Ishikawa (cell line): ENCODE results near the gene STRA6.

Source experiments
- CEBPB ChIP-seq: IDR thresholded peaks from 2 replicates; pipeline ENCODE4 v1.6.1; 2012
- CREB1 ChIP-seq: IDR thresholded peaks from 2 replicates; pipeline ENCODE4 v1.6.1; 2012; ENCODE audit warnings: low read depth
- EGR1 ChIP-seq: IDR thresholded peaks from 2 replicates; pipeline ENCODE4 v1.6.1; 2012
- EP300 ChIP-seq: IDR thresholded peaks from 2 replicates; pipeline ENCODE4 v1.6.1; 2012; ENCODE audit warnings: borderline replicate concordance
- FOXM1 ChIP-seq: IDR thresholded peaks from 2 replicates; pipeline ENCODE4 v1.6.1; 2012; ENCODE audit warnings: low read depth, borderline replicate concordance
- MAX ChIP-seq: IDR thresholded peaks from 2 replicates; pipeline ENCODE4 v1.6.1; 2012
- NFIC ChIP-seq: IDR thresholded peaks from 2 replicates; pipeline ENCODE4 v1.6.1; 2012
- RAD21 ChIP-seq: IDR thresholded peaks from 2 replicates; pipeline ENCODE4 v1.6.1; 2012; ENCODE audit warnings: low read depth
- REST ChIP-seq: IDR thresholded peaks from 2 replicates; pipeline ENCODE4 v1.6.1; 2012; ENCODE audit warnings: low read depth, mild to moderate bottlenecking
- TAF1 ChIP-seq: IDR thresholded peaks from 2 replicates; pipeline ENCODE4 v1.6.1; 2012; ENCODE audit warnings: low read depth, mild to moderate bottlenecking
- TCF12 ChIP-seq: IDR thresholded peaks from 2 replicates; pipeline ENCODE4 v1.6.1; 2012; ENCODE audit warnings: low read depth
- TEAD4 ChIP-seq: IDR thresholded peaks from 2 replicates; pipeline ENCODE4 v1.6.1; 2012
- USF1 ChIP-seq: IDR thresholded peaks from 2 replicates; pipeline ENCODE4 v1.6.1; 2012
- YY1 ChIP-seq: IDR thresholded peaks from 2 replicates; pipeline ENCODE4 v1.6.1; 2012; ENCODE audit warnings: low read depth
- ZBTB7A ChIP-seq: IDR thresholded peaks from 2 replicates; pipeline ENCODE4 v1.6.1; 2012; ENCODE audit warnings: low read depth

STRA6 gene

GRCh38 chr15:74155766-74156417 lies 46.7 kb downstream of the STRA6 start:
- no peak for TF ChIP-seq CEBPB

GRCh38 chr15:74147051-74147450 lies 55.5 kb downstream of the STRA6 start:
- TF ChIP-seq ZBTB7A = no peak

GRCh38 chr15:74146277-74146800 lies 56.2 kb downstream of the STRA6 start:
- TF ChIP-seq CEBPB (no peak), REST (peak; percentile 59)

GRCh38 chr15:74144153-74144775 lies 58.3 kb downstream of the STRA6 start:
- TF ChIP-seq FOXM1 (no peak), RAD21 (peak; percentile 27; the same call in 1 of the 2 replicates), MAX (no peak), CEBPB (no peak), TEAD4 (no peak)

GRCh38 chr15:74141591-74141990 lies 61.0 kb downstream of the STRA6 start:
- no peak for TF ChIP-seq CREB1
- TF ChIP-seq EGR1 = no peak
- no peak for TF ChIP-seq EP300
- TF ChIP-seq MAX = no peak
- TF ChIP-seq ZBTB7A = no peak
- no peak for TF ChIP-seq NFIC
- no peak for TF ChIP-seq USF1

GRCh38 chr15:74138642-74139041 lies 63.9 kb downstream of the STRA6 start:
- TF ChIP-seq MAX = no peak
- TF ChIP-seq ZBTB7A = no peak

GRCh38 chr15:74137537-74137894 lies 65.1 kb downstream of the STRA6 start:
- TF ChIP-seq TAF1 (no peak), TCF12 (no peak), FOXM1 (no peak), RAD21 (no peak), EGR1 (no peak), REST (no peak), YY1 (no peak)
